PC-3 (cell line): ENCODE data around the gene PLA2G2F. TPM values are rescaled to one million over a fixed set of nuclear protein-coding genes. Genes with fewer than 3 reads are reported as not detected.
"Not testable (repeated sequence)": the region's sequence is repeated elsewhere in the genome, so short reads cannot be mapped to it uniquely, and the experiment has no call there.

Experiments
- ATAC-seq: fragments of 200-7000 bp; cut with Tn5 transposase; 2 replicates; pipeline ENCODE4 v1.9.1; 2020; ENCODE audit warnings: mild to moderate bottlenecking, moderate library complexity
- BruUV-seq: library from RNA; stranded (reverse); fragments of 400-500 nt; replicated peaks from 2 replicates; lab custom pipeline; 2021; lab: Mats Ljungman, UMichigan
- CTCF ChIA-PET: fragments of 300-600 bp; sonication (Branson Sonifier 250); formaldehyde crosslinking; loops from one replicate; lab custom pipeline; 2022; ENCODE audit warnings: antibody characterized with exemption; lab: Charles Lee
- POLR2A ChIA-PET: fragments of 300-600 bp; sonication (Branson Sonifier 250); formaldehyde crosslinking; loops from one replicate; lab custom pipeline; 2022; ENCODE audit warnings: antibody characterized with exemption; ENCODE audit not compliant: unreplicated experiment; lab: Charles Lee
- DNase-seq: peaks from one replicate; pipeline ENCODE4 v3.0.0-alpha.2; 2015
- H2AFZ ChIP-seq: fragments of 300-600 bp; sonication (generic); 2 replicates; pipeline ENCODE4 v1.6.0; 2016; ENCODE audit warnings: antibody characterized with exemption, low read length
- H3F3A ChIP-seq: fragments of 300-600 bp; sonication (generic); one replicate; pipeline ENCODE4 v1.6.0; 2017; ENCODE audit warnings: antibody characterized with exemption, low read length, control low read depth, mild to moderate bottlenecking; ENCODE audit not compliant: unreplicated experiment
- H3K27ac ChIP-seq: fragments of 300-600 bp; sonication (generic); 2 replicates; pipeline ENCODE4 v1.5.1; 2016; ENCODE audit warnings: mild to moderate bottlenecking, low read length
- H3K27me3 ChIP-seq: fragments of 300-600 bp; sonication (generic); 2 replicates; pipeline ENCODE4 v1.6.1; 2016; ENCODE audit warnings: low read length, mixed read lengths
- H3K36me3 ChIP-seq: fragments of 300-600 bp; sonication (generic); 2 replicates; pipeline ENCODE4 v1.6.1; 2016; ENCODE audit warnings: low read depth, mixed run types, low read length, mixed read lengths
- H3K4me1 ChIP-seq: fragments of 300-600 bp; sonication (generic); 2 replicates; pipeline ENCODE4 v1.5.1; 2016; ENCODE audit warnings: low read length; ENCODE audit not compliant: insufficient read depth
- H3K4me2 ChIP-seq: fragments of 300-600 bp; sonication (generic); 2 replicates; pipeline ENCODE4 v1.6.0; 2016; ENCODE audit warnings: low read length
- H3K4me3 ChIP-seq: fragments of 300-600 bp; sonication (generic); 2 replicates; pipeline ENCODE4 v1.5.1; 2016; ENCODE audit warnings: mild to moderate bottlenecking, low read length, mixed read lengths
- H3K79me2 ChIP-seq: fragments of 300-600 bp; sonication (generic); 2 replicates; pipeline ENCODE4 v1.6.1; 2017; ENCODE audit warnings: low read length, mixed read lengths
- H3K9ac ChIP-seq: fragments of 300-600 bp; sonication (generic); 2 replicates; pipeline ENCODE4 v1.6.0; 2016; ENCODE audit warnings: mild to moderate bottlenecking, low read length
- H3K9me2 ChIP-seq: fragments of 300-600 bp; sonication (generic); replicated peaks from 2 replicates; pipeline ENCODE4 v1.6.1; 2016; ENCODE audit warnings: mixed run types, low read length, mixed read lengths
- H3K9me3 ChIP-seq: fragments of 300-600 bp; sonication (generic); 2 replicates; pipeline ENCODE4 v1.6.1; 2016; ENCODE audit warnings: low read length, mixed read lengths
- H4K20me1 ChIP-seq: fragments of 300-600 bp; sonication (generic); 2 replicates; pipeline ENCODE4 v1.6.1; 2016; ENCODE audit warnings: low read length, mixed read lengths
- CTCF ChIP-seq: fragments of 300-600 bp; sonication (generic); conservative IDR thresholded peaks from 2 replicates; pipeline ENCODE4 v1.5.1; 2017; ENCODE audit warnings: antibody characterized with exemption, low read depth, mild to moderate bottlenecking, low read length
- EZH2 ChIP-seq: fragments of 300-600 bp; sonication (generic); IDR thresholded peaks from one replicate; pipeline ENCODE4 v1.6.1; 2017; ENCODE audit warnings: antibody characterized with exemption, mild to moderate bottlenecking, low read length; ENCODE audit not compliant: unreplicated experiment
- EZH2phosphoT487 ChIP-seq: fragments of 300-600 bp; sonication (generic); IDR thresholded peaks from 2 replicates; pipeline ENCODE4 v1.6.1; 2018; ENCODE audit warnings: mild to moderate bottlenecking, antibody characterized with exemption, low read length, borderline replicate concordance
- intact Hi-C: fragments of 100-400 bp; cut with micrococcal nuclease; formaldehyde crosslinking; loops from 2 replicates; pipeline ENCODE4 v1.9.0; 2023
- total RNA-seq: library from RNA; depleted of rRNA; stranded (reverse); fragments of >200 nt; gene quantifications from 2 replicates; pipeline ENCODE4 v1.2.3, GENCODE V29; 2014

PLA2G2F gene
- total RNA-seq, 1 experiment from 2014 or later = 0.18 TPM

GRCh38 chr1:20126806-20127440 is 12.2 kb upstream of the PLA2G2F start:
- ChIA-PET CTCF (no interaction called here), POLR2A (no interaction called here)
- no peak overlapping the region for H3K27ac ChIP-seq
- no peak for DNase-seq
- ATAC-seq = no peak
- TF ChIP-seq EZH2phosphoT487 = no peak
- TF ChIP-seq CTCF = no peak
- no peak for TF ChIP-seq EZH2
- H3F3A ChIP-seq = no peaks in the 10 kb centered on the region
- H3K4me2 ChIP-seq = no peak overlapping the region
- H3K4me3 ChIP-seq = no peak overlapping the region
- H3K9me2 ChIP-seq = no peaks in the 10 kb centered on the region
- H3K36me3 ChIP-seq = no peaks in the 10 kb centered on the region
- no peak overlapping the region for H2AFZ ChIP-seq
- no peaks in the 10 kb centered on the region for H3K79me2 ChIP-seq
- H3K9ac ChIP-seq = no peak overlapping the region
- no peaks in the 10 kb centered on the region for H4K20me1 ChIP-seq
- peaks cover 13% of the 10 kb centered on the region for H3K4me1 ChIP-seq
- intact Hi-C loops = no loop called here
- BruUV-seq = no TSS peak
- H3K9me3 ChIP-seq = no peaks in the 10 kb centered on the region
- H3K27me3 ChIP-seq = peaks cover under 1% of the 10 kb centered on the region; the same call in 1 of the 2 replicates

GRCh38 chr1:20130518-20130917 is 8.6 kb upstream of the PLA2G2F start:
- CTCF ChIA-PET, BruUV-seq: not testable (repeated sequence)

GRCh38 chr1:20134995-20135394 is 4.1 kb upstream of the PLA2G2F start:
- Histone ChIP-seq H3K27me3 (no peaks in the 10 kb centered on the region), H3K4me3 (no peak overlapping the region), H3F3A (no peaks in the 10 kb centered on the region), H3K9me3 (no peaks in the 10 kb centered on the region), H3K36me3 (no peaks in the 10 kb centered on the region), H4K20me1 (no peaks in the 10 kb centered on the region), H3K9ac (no peak overlapping the region), H3K79me2 (no peaks in the 10 kb centered on the region), H3K4me1 (peaks cover 35% of the 10 kb centered on the region), H3K27ac (no peak overlapping the region), H2AFZ (no peak overlapping the region), H3K9me2 (no peaks in the 10 kb centered on the region), H3K4me2 (no peak overlapping the region)
- ChIA-PET POLR2A (no interaction called here), CTCF (no interaction called here)
- ATAC-seq (no peak), DNase-seq (no peak)
- intact Hi-C loops = no loop called here
- no TSS peak for BruUV-seq
- no peak for TF ChIP-seq CTCF
- no peak for TF ChIP-seq EZH2
- no peak for TF ChIP-seq EZH2phosphoT487

More at GRCh38 chr1:20130518-20130917, 8.6 kb upstream of the PLA2G2F start:
- H3K79me2 ChIP-seq, POLR2A ChIA-PET, intact Hi-C loops, DNase-seq, H3K27me3 ChIP-seq, H3K9me3 ChIP-seq, H3F3A ChIP-seq, H3K27ac ChIP-seq, H3K36me3 ChIP-seq, H3K4me1 ChIP-seq, H4K20me1 ChIP-seq, H3K4me3 ChIP-seq, H3K9me2 ChIP-seq, H2AFZ ChIP-seq, H3K9ac ChIP-seq, H3K4me2 ChIP-seq, ATAC-seq: not testable (repeated sequence)
